ENCODE measurements around the gene POLR2I. TPM values are rescaled to one million over a fixed set of nuclear protein-coding genes. Genes with fewer than 3 reads are reported as not detected.
A peak's percentile ranks its signal among the peaks of the same experiment; 100 is the strongest.

The POLR2I gene
- total and polyA plus RNA-seq, 2 of the 13 experiments (the other 11 are each of a cell fraction or from before 2014, with no cell fraction given): 40.5 to 104 TPM

DNA sequence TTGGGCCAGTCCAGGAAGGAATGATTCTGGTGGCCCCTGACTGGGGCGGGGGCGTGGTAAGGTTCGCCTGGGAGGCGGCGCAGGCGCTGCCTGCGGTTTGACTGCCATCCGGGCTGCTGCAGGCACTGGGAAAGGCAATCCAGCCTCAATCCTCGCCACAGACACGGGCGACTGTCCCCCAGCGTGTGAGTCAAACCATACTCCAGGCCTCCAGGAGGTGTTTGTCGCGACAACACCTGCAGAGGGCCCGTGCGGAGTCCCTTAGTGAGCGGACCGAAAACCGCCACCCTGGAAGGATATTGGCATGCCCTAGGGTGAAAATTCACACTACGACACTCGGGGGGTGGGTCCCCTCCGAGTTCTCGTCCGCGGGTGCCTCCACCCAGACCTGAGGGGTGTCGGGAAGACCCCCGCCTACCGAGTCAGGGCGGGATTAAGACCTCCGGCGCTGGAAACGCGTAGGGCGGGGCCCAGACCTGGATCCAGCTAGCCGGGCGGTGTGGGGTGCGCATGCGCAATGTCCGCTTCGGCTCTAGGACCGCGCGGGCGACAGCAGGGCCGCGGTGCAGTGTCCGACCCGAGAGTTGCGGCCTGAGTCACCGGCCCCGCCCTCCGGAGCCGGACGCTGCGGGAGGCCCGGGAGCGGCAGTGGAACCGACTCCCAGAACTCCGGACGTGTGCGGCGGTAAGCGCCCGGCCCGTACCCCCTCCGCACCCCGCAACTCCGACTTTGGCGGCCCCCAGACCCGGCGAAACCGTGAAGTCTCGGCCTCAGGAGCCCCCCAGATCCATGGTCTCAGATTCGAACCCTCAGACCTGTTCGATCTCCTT lies 25.0 kb upstream of the POLR2I start, which contains the start of gene CAPNS1 (continued):
- TF ChIP-seq, protein P1, sequence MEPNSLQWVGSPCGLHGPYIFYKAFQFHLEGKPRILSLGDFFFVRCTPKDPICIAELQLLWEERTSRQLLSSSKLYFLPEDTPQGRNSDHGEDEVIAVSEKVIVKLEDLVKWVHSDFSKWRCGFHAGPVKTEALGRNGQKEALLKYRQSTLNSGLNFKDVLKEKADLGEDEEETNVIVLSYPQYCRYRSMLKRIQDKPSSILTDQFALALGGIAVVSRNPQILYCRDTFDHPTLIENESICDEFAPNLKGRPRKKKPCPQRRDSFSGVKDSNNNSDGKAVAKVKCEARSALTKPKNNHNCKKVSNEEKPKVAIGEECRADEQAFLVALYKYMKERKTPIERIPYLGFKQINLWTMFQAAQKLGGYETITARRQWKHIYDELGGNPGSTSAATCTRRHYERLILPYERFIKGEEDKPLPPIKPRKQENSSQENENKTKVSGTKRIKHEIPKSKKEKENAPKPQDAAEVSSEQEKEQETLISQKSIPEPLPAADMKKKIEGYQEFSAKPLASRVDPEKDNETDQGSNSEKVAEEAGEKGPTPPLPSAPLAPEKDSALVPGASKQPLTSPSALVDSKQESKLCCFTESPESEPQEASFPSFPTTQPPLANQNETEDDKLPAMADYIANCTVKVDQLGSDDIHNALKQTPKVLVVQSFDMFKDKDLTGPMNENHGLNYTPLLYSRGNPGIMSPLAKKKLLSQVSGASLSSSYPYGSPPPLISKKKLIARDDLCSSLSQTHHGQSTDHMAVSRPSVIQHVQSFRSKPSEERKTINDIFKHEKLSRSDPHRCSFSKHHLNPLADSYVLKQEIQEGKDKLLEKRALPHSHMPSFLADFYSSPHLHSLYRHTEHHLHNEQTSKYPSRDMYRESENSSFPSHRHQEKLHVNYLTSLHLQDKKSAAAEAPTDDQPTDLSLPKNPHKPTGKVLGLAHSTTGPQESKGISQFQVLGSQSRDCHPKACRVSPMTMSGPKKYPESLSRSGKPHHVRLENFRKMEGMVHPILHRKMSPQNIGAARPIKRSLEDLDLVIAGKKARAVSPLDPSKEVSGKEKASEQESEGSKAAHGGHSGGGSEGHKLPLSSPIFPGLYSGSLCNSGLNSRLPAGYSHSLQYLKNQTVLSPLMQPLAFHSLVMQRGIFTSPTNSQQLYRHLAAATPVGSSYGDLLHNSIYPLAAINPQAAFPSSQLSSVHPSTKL (CRISPR knock-in tag; IDR thresholded peaks at IDR 0.05): peak; percentile 59; the same call in 1 of the 2 replicates
- TF ChIP-seq AKAP8 (CRISPR knock-in tag; IDR thresholded peaks at IDR 0.05) (peak; percentile 99), ZNF792 (CRISPR knock-in tag; IDR thresholded peaks at IDR 0.05) (peak; percentile 72; the same call in 1 of the 2 replicates), KLF16 (CRISPR knock-in tag; IDR thresholded peaks at IDR 0.05) (peak in 1 of 2 experiments; percentile 84; a peak in 2 of 4 replicates), PHF5A (CRISPR knock-in tag; IDR thresholded peaks at IDR 0.05; ENCODE audit: low read depth, unreplicated experiment) (peak; percentile 71), FOXJ3 (CRISPR knock-in tag; IDR thresholded peaks at IDR 0.05; ENCODE audit: borderline replicate concordance) (peak; percentile 55; the same call in 1 of the 2 replicates), IRF2 (CRISPR knock-in tag; IDR thresholded peaks at IDR 0.05) (peak; percentile 50; the same call in 1 of the 2 replicates), NCOR1 (IDR thresholded peaks at IDR 0.05; ENCODE audit: borderline replicate concordance, low read length) (no peak)
- TF ChIP-seq, protein P2, sequence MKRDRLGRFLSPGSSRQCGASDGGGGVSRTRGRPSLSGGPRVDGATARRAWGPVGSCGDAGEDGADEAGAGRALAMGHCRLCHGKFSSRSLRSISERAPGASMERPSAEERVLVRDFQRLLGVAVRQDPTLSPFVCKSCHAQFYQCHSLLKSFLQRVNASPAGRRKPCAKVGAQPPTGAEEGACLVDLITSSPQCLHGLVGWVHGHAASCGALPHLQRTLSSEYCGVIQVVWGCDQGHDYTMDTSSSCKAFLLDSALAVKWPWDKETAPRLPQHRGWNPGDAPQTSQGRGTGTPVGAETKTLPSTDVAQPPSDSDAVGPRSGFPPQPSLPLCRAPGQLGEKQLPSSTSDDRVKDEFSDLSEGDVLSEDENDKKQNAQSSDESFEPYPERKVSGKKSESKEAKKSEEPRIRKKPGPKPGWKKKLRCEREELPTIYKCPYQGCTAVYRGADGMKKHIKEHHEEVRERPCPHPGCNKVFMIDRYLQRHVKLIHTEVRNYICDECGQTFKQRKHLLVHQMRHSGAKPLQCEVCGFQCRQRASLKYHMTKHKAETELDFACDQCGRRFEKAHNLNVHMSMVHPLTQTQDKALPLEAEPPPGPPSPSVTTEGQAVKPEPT (CRISPR knock-in tag; IDR thresholded peaks at IDR 0.05; ENCODE audit: low read depth): peak; percentile 72; the same call in 1 of the 2 replicates
- TF ChIP-seq, protein P3, sequence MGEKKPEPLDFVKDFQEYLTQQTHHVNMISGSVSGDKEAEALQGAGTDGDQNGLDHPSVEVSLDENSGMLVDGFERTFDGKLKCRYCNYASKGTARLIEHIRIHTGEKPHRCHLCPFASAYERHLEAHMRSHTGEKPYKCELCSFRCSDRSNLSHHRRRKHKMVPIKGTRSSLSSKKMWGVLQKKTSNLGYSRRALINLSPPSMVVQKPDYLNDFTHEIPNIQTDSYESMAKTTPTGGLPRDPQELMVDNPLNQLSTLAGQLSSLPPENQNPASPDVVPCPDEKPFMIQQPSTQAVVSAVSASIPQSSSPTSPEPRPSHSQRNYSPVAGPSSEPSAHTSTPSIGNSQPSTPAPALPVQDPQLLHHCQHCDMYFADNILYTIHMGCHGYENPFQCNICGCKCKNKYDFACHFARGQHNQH (CRISPR knock-in tag; IDR thresholded peaks at IDR 0.05): peak; percentile 93
- TF ChIP-seq, protein P4, sequence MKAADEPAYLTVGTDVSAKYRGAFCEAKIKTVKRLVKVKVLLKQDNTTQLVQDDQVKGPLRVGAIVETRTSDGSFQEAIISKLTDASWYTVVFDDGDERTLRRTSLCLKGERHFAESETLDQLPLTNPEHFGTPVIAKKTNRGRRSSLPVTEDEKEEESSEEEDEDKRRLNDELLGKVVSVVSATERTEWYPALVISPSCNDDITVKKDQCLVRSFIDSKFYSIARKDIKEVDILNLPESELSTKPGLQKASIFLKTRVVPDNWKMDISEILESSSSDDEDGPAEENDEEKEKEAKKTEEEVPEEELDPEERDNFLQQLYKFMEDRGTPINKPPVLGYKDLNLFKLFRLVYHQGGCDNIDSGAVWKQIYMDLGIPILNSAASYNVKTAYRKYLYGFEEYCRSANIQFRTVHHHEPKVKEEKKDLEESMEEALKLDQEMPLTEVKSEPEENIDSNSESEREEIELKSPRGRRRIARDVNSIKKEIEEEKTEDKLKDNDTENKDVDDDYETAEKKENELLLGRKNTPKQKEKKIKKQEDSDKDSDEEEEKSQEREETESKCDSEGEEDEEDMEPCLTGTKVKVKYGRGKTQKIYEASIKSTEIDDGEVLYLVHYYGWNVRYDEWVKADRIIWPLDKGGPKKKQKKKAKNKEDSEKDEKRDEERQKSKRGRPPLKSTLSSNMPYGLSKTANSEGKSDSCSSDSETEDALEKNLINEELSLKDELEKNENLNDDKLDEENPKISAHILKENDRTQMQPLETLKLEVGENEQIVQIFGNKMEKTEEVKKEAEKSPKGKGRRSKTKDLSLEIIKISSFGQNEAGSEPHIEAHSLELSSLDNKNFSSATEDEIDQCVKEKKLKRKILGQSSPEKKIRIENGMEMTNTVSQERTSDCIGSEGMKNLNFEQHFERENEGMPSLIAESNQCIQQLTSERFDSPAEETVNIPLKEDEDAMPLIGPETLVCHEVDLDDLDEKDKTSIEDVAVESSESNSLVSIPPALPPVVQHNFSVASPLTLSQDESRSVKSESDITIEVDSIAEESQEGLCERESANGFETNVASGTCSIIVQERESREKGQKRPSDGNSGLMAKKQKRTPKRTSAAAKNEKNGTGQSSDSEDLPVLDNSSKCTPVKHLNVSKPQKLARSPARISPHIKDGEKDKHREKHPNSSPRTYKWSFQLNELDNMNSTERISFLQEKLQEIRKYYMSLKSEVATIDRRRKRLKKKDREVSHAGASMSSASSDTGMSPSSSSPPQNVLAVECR (CRISPR knock-in tag; IDR thresholded peaks at IDR 0.05; ENCODE audit: borderline replicate concordance): peak; percentile 90
- TF ChIP-seq, protein P5, sequence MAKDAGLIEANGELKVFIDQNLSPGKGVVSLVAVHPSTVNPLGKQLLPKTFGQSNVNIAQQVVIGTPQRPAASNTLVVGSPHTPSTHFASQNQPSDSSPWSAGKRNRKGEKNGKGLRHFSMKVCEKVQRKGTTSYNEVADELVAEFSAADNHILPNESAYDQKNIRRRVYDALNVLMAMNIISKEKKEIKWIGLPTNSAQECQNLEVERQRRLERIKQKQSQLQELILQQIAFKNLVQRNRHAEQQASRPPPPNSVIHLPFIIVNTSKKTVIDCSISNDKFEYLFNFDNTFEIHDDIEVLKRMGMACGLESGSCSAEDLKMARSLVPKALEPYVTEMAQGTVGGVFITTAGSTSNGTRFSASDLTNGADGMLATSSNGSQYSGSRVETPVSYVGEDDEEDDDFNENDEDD (CRISPR knock-in tag; IDR thresholded peaks at IDR 0.05; ENCODE audit: borderline replicate concordance): peak; percentile 35; the same call in 1 of the 2 replicates
- TF ChIP-seq, protein P6, sequence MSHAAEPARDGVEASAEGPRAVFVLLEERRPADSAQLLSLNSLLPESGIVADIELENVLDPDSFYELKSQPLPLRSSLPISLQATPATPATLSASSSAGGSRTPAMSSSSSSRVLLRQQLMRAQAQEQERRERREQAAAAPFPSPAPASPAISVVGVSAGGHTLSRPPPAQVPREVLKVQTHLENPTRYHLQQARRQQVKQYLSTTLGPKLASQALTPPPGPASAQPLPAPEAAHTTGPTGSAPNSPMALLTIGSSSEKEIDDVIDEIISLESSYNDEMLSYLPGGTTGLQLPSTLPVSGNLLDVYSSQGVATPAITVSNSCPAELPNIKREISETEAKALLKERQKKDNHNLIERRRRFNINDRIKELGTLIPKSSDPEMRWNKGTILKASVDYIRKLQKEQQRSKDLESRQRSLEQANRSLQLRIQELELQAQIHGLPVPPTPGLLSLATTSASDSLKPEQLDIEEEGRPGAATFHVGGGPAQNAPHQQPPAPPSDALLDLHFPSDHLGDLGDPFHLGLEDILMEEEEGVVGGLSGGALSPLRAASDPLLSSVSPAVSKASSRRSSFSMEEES (CRISPR knock-in tag; IDR thresholded peaks at IDR 0.05): peak; percentile 51
